ENCODE data around the gene CCDC47.
A peak's percentile ranks its signal among the peaks of the same experiment; 100 is the strongest.
"Not testable (repeated sequence)": the region's sequence is repeated elsewhere in the genome, so short reads cannot be mapped to it uniquely, and the experiment has no call there.

CCDC47 gene

DNA sequence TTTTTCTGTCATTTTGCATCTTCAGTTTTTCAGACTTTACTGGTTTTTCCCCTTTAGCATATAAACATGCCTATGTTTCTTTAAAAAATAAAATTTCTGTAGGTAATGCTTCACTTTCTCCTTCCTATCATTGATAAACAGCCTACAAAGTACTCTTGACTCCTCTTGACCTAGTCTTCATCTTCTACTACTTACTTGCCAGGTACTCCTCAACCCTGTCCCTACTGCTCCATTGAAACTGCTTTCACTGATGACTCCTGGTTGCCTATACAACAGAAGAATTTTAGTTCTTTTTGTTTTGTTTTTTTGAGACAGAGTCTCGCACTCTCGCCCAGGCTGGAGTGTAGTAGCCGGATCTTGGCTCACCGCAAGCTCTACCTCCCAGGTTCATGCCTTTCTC is 7.5 kb upstream of the CCDC47 start:
- ATAC-seq = no peak

- no peak for ATAC-seq
Observed at GRCh38 chr17:63780507-63780906, 7.1 kb upstream of the CCDC47 start.

- ATAC-seq = no peak
Observed at GRCh38 chr17:63775420-63775819, 2.0 kb upstream of the CCDC47 start.

GRCh38 chr17:63774969-63775265 is 1.5 kb upstream of the CCDC47 start:
- no peak for ATAC-seq

DNA sequence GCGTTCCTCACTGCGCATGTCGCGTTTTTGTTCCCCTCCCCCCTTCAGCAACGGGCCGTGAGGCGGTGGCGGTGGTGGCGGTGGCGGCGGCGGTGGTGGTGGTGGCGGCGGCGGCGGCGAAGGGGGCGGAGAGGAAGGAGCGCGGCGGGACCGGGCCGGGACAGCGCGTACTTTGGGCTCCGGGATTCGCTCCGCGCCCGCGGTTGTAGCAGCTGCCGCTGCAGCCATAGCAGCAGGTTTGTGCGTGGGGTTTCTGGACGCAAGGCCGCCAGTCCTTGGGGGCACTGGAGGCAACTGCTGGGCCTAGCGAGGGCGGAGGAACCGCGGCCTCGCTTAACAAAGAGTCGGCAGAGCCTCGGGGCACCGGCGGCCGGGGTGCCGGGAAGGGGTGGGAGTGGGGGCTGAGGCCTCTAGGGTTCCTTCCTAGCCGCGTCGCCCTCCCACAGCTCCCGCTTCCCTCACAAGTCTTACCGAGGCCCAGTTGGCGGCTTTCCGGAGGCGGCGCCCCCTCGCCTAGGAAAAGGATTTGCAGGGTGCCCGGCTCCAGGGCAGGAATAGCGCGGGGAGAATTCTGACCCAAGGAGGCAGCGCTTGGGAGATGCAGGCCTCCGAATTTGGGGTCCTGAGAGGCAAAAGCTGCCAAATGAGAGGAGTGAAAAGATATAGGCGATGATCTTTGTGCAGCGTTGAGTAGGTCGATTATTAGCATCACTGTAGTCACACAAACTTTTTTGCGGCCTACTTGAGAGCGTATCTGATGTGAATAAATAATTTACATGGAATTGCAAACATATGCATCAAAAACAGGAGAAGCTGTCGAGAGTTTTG is 958 bp upstream of the CCDC47 start, which contains the start of gene DDX42:
DDX42 (plus strand) TSS at position 30 of the 828 bp plus-strand sequence. CDS start 12,880 bp downstream, outside the sequence.
- no peak for ATAC-seq

GRCh38 chr17:63772801-63773271 is 561 bp downstream of the CCDC47 start:
- ATAC-seq = no peak

GRCh38 chr17:63768433-63768832 is 5.0 kb downstream of the CCDC47 start:
- ATAC-seq = no peak

GRCh38 chr17:63766754-63767153 is 6.6 kb downstream of the CCDC47 start:
- ATAC-seq = no peak

GRCh38 chr17:63764716-63765115 is 8.7 kb downstream of the CCDC47 start:
- no peak for ATAC-seq

GRCh38 chr17:63762161-63763078 is 11.0 kb downstream of the CCDC47 start:
- ATAC-seq = no peak

DNA sequence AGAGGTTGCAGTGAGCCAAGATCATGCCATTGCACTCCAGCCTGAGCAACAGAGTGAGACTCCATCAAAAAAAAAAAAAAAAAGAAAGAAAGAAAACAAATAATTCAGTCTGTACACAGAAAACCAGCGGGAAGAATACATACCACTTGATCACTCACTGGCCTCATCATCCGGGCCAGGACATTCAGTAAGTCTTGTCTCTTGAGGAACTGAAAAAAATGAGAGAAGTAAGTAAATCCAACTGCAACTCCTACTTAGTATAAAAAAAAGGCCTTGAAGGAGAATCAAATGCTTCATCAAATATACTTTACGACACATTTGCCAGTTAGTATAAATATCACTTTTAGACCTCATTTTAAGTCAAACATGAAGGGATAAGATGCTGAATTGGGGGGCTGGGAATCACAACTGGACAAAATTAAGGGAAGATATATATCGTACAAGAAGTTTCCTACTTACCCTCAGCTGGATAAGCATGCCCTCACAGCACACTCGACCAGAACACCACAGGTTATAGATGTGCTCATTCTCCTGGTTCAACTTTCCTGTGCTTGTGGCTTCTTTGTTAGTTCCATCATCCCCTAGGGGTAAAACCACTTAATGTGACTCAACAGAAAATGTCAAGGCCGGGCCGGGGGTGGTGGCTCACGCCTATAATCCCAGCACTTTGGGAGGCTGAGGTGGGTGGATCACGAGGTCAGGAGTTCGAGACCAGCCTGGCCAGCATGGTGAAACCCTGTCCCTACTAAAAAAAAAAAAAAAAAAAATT is 12.4 kb downstream of the CCDC47 start:
- no peak for ATAC-seq

DNA sequence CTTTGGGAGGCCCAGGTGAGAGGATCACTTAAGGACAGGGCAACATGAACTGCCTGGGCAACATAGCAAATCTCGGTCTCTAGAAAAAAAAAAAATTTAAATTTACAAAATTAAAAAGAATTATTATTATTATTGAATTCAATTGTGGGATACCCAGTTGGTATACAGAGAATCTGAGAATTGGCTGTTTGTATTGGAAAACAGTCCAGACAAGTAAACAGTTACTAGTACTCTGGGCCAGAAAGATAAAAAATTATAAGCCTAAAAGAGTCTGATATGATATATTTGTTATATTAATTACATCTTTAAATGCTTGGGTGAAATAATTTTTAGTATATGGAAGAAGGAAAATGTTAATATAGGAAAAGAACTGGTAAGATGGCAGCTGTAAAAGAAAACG is 15.0 kb downstream of the CCDC47 start:
- no peak for ATAC-seq

DNA sequence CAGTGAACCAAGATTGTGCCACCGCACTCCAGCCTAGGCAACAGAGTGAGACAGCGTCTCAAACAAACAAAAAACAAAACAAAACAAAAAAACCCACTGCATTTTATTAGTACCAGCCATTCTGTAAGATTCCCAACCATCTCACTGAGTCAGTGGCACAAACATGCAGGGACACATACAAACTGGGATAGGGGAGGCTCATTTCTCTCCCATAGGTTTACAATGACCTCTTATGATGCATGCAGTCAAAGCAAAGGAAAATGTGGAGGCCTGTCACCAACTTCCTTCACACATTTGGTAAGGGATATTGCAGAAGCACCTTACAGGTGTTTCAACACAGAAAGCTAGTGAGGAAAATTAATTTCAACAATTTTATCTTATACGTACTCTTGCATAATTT is 19.4 kb downstream of the CCDC47 start:
- ATAC-seq = no peak

DNA sequence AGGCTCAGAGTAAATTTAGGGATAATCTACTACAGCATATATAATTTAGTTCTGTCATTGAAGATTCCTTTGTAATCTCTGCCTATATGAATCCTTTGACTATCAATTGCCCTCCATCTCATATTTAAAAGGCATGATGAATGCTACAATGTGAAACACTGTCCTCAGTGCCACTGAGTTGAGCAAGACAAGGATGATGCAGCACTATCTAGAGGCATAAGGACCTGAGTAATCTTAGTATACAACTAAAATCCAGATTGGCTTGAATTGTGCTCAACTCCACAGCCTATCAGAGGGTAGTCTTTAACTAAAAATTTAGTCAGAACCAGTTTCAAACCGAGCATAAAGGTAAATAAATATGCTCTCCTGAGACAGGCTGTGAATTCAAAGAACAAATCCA is 20.2 kb downstream of the CCDC47 start:
- peak in 1 of 2 donors; percentile 41 for ATAC-seq

GRCh38 chr17:63752707-63753106 is 20.7 kb downstream of the CCDC47 start:
- ATAC-seq = no peak

DNA sequence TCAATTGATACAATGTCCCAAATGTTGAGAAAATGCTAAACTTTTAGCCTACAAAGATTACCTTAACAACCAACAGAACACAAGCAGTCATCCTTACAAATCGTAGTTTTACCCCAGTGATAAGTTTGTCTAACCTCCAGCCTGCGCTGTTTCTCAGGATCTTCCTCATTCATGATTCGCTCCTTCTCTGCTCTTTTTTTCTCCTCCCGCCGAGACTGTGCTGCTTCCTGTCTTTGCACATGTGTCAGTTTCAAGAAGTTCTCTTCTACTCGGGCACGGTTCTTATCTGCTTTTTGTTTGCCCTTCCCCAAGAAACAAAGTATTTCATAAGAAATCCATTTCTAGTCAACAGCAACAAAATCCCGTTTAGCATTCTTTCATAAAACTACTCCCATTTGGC is 21.6 kb downstream of the CCDC47 start:
- no peak for ATAC-seq

DNA sequence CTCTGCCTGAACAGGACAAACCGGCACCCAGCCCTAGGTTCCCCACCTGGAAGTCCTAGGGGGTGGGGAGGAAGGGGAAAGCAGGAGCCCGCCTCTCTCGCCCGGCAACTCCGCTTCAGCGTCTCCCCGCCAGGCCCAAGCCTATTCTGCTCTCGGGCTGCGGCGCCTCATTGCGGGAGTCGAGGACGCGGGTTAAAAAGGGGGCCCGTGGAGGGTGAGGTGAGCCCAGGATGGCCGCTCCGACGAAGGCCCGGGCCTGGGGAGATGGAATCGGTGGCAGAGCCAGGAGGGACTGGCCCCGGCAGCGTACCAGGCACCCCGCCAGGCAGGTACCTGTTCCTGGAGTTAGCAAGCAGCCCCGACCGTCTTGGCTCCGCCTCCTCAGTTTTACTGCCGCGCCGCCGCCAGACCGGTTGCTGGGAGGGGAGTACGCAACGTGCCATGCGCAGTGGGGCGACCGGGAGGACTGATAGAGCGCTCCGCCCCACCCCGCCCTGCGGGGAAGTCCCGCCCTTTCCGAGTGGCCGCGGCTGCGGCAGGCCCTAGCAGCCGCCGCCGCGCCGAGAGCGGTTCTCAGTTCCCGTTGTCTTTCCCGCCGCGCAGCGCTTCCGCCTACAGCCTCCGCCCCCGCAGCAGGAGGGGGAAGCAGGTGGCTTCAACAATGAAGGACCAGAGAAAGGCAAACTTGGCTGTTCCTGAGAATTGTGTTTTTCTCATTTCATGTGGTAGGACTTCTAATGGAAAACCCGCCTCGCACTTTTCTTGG is 31.8 kb downstream of the CCDC47 start, which contains the start of gene STRADA:
STRADA (minus strand) TSS at position 392 of the 766 bp plus-strand sequence. CDS start 13,430 bp downstream, outside the sequence.
- ATAC-seq = peak; percentile 89 to 95

DNA sequence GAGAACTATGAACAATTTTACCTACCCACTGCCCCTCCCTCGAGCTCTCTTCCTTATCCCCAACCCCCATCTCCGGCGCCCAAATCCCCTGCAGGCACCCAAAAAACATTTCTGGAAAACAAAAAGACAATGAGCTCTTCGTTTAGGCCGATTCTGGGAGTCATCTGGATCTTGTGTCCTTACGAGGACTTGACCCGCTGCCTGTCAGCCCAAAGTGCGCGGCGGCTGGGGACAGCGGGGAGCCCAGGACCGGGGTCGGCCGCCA is 32.3 kb downstream of the CCDC47 start:
- no peak for ATAC-seq

- no peak for ATAC-seq
Observed at GRCh38 chr17:63740464-63741142, 32.8 kb downstream of the CCDC47 start.

DNA sequence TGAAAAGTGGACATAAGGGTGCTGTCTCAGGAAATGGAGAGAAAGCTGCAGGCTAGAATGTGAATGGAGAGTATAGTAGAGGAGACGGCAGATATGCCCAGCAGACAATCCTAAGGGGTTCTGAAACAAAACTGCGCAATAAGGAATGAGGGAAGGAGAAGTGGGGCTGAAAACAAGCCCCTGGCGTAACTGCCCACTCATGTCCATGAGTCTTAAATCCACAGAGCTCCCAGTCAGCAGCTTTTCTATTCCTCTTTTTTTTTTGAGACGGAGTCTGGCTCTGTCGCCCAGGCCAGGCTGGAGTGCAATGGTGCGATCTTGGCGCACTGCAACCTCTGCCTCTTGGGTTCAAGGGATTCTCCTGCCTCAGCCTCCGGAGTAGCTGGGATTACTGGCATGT is 37.7 kb downstream of the CCDC47 start:
- no peak for ATAC-seq

DNA sequence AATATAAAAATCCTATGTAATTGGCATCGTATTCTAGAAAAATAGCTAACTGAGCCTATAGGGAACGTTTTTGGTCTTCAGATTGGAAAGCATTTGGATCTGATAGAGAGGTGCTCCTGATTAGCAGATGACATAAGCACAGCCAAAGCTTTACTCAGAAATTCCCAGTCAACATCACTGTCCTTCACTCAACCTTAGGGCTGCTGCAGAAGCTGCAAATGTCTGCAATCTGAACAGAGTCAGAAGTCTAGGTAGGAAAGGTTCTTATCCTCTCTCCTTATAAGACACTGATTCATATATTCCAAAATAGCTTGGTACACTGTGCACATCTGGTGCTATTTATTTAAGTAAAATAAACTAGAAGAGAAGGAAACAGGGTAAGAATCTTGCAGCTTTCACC is 51.0 kb downstream of the CCDC47 start:
- ATAC-seq = no peak

DNA sequence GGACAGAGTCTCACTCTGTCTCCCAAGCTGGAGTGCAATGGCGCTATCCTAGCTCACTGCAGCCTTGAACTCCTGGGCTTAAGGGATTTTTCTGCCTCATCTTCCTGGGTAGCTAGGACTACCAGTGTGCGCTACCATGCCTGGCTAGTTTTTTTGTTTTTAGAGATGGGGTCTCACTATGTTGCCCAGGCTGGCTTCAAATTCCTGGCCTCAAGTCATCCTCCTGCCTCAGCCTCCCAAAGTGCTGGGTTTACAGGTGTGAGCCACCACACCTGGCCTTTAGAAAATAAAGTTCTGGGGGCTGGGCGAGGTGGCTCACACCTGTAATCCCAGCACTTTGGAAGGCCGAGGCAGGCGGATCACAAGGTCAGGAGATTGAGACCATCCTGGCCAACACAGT is 53.2 kb downstream of the CCDC47 start:
- not testable (repeated sequence) for ATAC-seq

Measured in activated CD4-positive, CD25-positive, alpha-beta regulatory T cell treated with anti-CD3 and anti-CD28 coated beads, Interleukin-2, amount 50 U/mL, for 24 hours (primary cell).